Neuron (in vitro differentiated cells): Measurements from ENCODE around the gene UCN2.
A peak's percentile ranks its signal among the peaks of the same experiment; 100 is the strongest.

Experiments
- H2AFZ ChIP-seq: one replicate; pipeline ENCODE4 v1.6.1; 2013; ENCODE audit warnings: low read depth, mild to moderate bottlenecking, inconsistent platforms, low read length, moderate library complexity
- H3K27me3 ChIP-seq: one replicate; pipeline ENCODE4 v1.6.1; 2013; ENCODE audit warnings: low read length; ENCODE audit not compliant: insufficient read depth
- H3K36me3 ChIP-seq: one replicate; pipeline ENCODE4 v1.6.1; 2013; ENCODE audit warnings: low read length; ENCODE audit not compliant: insufficient read depth
- H3K4me1 ChIP-seq: one replicate; pipeline ENCODE4 v1.6.1; 2013; ENCODE audit warnings: low read length; ENCODE audit not compliant: insufficient read depth
- H3K4me3 ChIP-seq: 2 replicates; pipeline ENCODE4 v1.5.1; 2013; ENCODE audit warnings: mild to moderate bottlenecking, low read length, moderate library complexity
- H3K9me3 ChIP-seq: one replicate; pipeline ENCODE4 v1.6.1; 2013; ENCODE audit warnings: low read length

UCN2 gene

GRCh38 chr3:48565186-48565585 is 1.6 kb upstream of the UCN2 start:
- no peaks in the 10 kb centered on the region for H3K9me3 ChIP-seq
- no peak overlapping the region for H3K4me3 ChIP-seq
- peaks cover 29% of the 10 kb centered on the region for H3K4me1 ChIP-seq
- no peaks in the 10 kb centered on the region for H3K36me3 ChIP-seq
- no peak overlapping the region for H2AFZ ChIP-seq
- H3K27me3 ChIP-seq, result no peaks in the 10 kb centered on the region

- H2AFZ ChIP-seq, result no peak overlapping the region
- H3K9me3 ChIP-seq, result no peaks in the 10 kb centered on the region
- no peaks in the 10 kb centered on the region for H3K36me3 ChIP-seq
- peaks cover 32% of the 10 kb centered on the region for H3K4me1 ChIP-seq
- no peaks in the 10 kb centered on the region for H3K27me3 ChIP-seq
- H3K4me3 ChIP-seq, result no peak overlapping the region
Observed at GRCh38 chr3:48564667-48565066, 1.1 kb upstream of the UCN2 start.

GRCh38 chr3:48564022-48564421 is 441 bp upstream of the UCN2 start:
- H3K4me1 ChIP-seq, result peaks cover 32% of the 10 kb centered on the region
- no peak overlapping the region for H2AFZ ChIP-seq
- H3K27me3 ChIP-seq, result no peaks in the 10 kb centered on the region
- H3K9me3 ChIP-seq, result no peaks in the 10 kb centered on the region
- H3K4me3 ChIP-seq, result no peak overlapping the region
- no peaks in the 10 kb centered on the region for H3K36me3 ChIP-seq

GRCh38 chr3:48562367-48563095 is 1.1 kb downstream of the UCN2 start:
- H3K9me3 ChIP-seq, result no peaks in the 10 kb centered on the region
- H3K4me3 ChIP-seq, result no peak overlapping the region
- no peaks in the 10 kb centered on the region for H3K36me3 ChIP-seq
- no peak overlapping the region for H2AFZ ChIP-seq
- peaks cover 32% of the 10 kb centered on the region for H3K4me1 ChIP-seq
- H3K27me3 ChIP-seq, result no peaks in the 10 kb centered on the region

GRCh38 chr3:48561045-48561736 is 2.4 kb downstream of the UCN2 start:
- no peaks in the 10 kb centered on the region for H3K27me3 ChIP-seq
- peaks cover 37% of the 10 kb centered on the region for H3K4me1 ChIP-seq
- H3K9me3 ChIP-seq, result no peaks in the 10 kb centered on the region
- no peaks in the 10 kb centered on the region for H3K36me3 ChIP-seq
- H3K4me3 ChIP-seq, result no peak overlapping the region
- H2AFZ ChIP-seq, result no peak overlapping the region

- Histone ChIP-seq H3K4me3 (no peak overlapping the region), H3K9me3 (no peaks in the 10 kb centered on the region), H3K4me1 (peaks cover 42% of the 10 kb centered on the region), H3K27me3 (no peaks in the 10 kb centered on the region), H2AFZ (no peak overlapping the region), H3K36me3 (no peaks in the 10 kb centered on the region)
Observed at GRCh38 chr3:48560648-48561018, 2.9 kb downstream of the UCN2 start.

- Histone ChIP-seq H3K27me3 (no peaks in the 10 kb centered on the region), H3K4me3 (no peak overlapping the region), H3K4me1 (peaks cover 44% of the 10 kb centered on the region), H2AFZ (no peak overlapping the region), H3K9me3 (no peaks in the 10 kb centered on the region), H3K36me3 (no peaks in the 10 kb centered on the region)
Observed at GRCh38 chr3:48558493-48559134, 5.0 kb downstream of the UCN2 start.

- peak within 1 kb of the TSS; percentile 79 for H3K4me3 ChIP-seq
- H3K27me3 ChIP-seq, result no peaks in the 10 kb centered on the region
- peaks cover 32% of the 10 kb centered on the region for H3K4me1 ChIP-seq
- H3K9me3 ChIP-seq, result no peaks in the 10 kb centered on the region
- peak within 1 kb of the TSS; percentile 86 for H2AFZ ChIP-seq
- H3K36me3 ChIP-seq, result no peaks in the 10 kb centered on the region
Observed at GRCh38 chr3:48556796-48557626, 6.6 kb downstream of the UCN2 start, which contains the start of gene PFKFB4. Gene PFKFB4 (minus strand): TSS chr3:48556803. CDS start chr3:48556777, 26 bp downstream.

GRCh38 chr3:48555949-48556795 is 7.4 kb downstream of the UCN2 start:
- H3K36me3 ChIP-seq, result no peaks in the 10 kb centered on the region
- H3K4me1 ChIP-seq, result peaks cover 30% of the 10 kb centered on the region
- H3K9me3 ChIP-seq, result no peaks in the 10 kb centered on the region
- H3K27me3 ChIP-seq, result no peaks in the 10 kb centered on the region
- H2AFZ ChIP-seq, result no peak overlapping the region
- peak overlapping the region; percentile 79 for H3K4me3 ChIP-seq

- Histone ChIP-seq H3K36me3 (no peaks in the 10 kb centered on the region), H3K4me1 (peaks cover 23% of the 10 kb centered on the region), H3K9me3 (no peaks in the 10 kb centered on the region), H2AFZ (no peak overlapping the region), H3K27me3 (no peaks in the 10 kb centered on the region), H3K4me3 (peak overlapping the region; percentile 79)
Observed at GRCh38 chr3:48555231-48555948, 8.2 kb downstream of the UCN2 start.

GRCh38 chr3:48553886-48554845 is 9.4 kb downstream of the UCN2 start:
- Histone ChIP-seq H3K36me3 (no peaks in the 10 kb centered on the region), H2AFZ (no peak overlapping the region), H3K9me3 (no peaks in the 10 kb centered on the region), H3K4me1 (peaks cover 17% of the 10 kb centered on the region), H3K4me3 (no peak overlapping the region), H3K27me3 (no peaks in the 10 kb centered on the region)
